GM20431 (cell line): Measurements from ENCODE around the gene MUC2.

Experiments used
- in situ Hi-C: fragments of 300-500 bp; cut with MseI, MboI; formaldehyde crosslinking; loops from one replicate; pipeline ENCODE4 v1.15.0; 2020; ENCODE audit warnings: low sequenced_read_pairs; ENCODE audit not compliant: unreplicated experiment

The MUC2 gene

DNA sequence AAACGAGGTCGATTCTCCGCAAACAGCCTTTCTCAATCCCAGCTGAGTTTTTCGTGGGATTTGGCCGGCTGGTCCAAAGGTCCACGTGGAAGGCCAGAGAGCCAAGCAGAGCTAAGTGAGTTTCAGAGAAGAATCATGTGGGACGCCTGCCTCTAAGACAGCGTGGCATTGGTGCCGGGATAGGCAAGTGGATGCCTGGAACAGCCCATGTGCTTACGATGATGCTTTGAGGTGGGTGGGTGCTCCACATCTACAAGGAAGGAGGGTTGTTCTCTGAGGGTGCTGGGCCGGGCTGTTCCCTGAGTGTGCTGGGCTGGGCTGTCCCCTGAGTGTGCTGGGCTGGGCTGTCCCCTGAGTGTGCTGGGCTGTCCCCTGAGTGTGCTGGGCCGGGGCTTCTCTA lies 41.4 kb downstream of the MUC2 start:
- in situ Hi-C loops = no loop called here

DNA sequence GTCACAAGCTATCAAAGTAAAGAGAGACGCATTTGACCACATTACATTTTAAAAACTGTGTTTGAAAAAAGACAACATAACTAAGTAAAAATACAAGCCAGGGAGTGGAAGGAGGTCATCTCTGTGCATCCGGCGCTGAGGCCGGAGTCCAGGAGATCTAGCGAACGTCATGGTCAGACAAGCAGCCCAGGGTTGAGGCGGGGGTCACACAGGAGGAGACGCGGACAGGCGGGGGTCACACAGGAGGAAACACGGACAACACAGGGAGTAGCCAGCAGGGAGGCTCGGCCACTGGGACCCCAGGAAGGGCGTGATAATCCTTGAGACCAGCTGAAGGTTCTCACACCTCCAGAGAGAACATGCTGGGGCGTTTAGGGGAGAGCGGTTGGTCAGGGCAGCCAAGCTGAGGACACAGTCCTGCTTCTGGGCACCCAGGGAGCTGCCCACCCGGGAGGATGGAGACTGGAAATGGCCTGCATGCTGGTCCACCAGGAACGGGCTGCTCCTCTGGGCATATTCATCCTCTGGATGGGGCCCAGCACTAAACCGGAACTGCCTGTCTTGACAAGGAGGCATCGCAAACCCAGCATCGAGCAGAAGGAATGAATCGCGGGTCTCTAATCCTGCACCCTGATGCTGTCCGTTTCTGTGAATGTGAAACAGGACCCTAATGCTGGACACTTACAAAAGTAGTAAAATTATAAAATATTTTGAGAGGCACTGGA lies 42.2 kb downstream of the MUC2 start:
- in situ Hi-C loops = no loop called here

DNA sequence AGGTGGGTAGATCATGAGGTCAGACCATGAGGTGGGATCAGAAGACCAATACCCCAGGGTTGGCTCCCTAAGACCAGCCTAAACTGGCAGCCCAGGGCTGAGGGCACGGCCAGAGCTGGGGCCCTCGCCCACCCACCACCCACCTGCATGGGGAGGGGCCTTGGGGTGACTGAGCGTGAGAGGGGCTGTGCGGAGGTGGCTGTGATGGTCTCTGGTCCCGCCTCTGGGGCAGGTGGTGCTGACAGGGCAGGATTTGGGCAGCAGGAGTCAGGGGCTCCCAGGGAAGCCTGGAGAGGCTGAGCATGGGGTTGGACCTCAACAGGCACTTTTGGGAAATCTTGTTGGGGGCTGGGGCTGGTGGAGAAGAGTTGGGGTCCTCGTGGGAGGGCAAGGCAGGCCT lies 43.3 kb downstream of the MUC2 start:
- in situ Hi-C loops = no loop called here

DNA sequence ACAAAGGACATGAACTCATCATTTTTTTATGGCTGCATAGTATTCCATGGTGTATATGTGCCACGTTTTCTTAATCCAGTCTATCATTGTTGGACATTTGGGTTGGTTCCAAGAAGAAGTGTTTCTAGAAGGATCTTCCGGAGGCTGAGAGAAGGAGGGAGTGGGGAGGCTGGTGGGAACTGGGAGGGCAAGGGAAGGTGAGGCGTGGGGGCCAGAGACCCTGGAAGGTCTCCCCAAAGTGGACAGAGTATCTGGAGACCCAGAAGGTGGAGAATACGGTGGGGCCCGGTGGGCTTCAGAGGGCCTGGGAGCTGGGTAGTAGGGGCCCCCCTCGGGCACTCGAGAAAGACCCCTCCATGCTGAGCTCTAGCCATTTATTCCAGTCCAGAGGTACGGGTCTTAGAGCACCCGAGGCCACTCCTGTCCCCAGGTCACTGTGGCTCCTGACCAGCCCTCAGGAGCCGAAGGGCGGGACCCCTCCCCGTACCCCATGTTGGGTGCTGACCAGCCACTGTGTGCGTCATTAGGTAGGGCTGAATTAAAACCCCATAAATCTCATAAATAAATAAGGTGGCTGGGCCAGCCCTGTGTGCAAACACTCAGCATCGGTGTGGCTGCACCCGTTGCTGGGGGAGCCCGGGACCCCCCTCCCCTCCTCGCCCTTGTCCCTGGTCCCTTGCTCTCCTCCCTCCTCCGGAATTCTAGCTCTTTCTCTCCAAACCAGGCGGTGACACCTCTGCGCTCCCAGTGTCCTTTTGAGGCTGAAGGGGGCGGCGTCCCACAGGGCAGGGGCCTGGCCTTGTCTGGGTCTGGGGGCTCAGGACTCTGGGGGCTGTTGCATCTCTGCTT lies 44.3 kb downstream of the MUC2 start:
- in situ Hi-C loops = no loop called here

DNA sequence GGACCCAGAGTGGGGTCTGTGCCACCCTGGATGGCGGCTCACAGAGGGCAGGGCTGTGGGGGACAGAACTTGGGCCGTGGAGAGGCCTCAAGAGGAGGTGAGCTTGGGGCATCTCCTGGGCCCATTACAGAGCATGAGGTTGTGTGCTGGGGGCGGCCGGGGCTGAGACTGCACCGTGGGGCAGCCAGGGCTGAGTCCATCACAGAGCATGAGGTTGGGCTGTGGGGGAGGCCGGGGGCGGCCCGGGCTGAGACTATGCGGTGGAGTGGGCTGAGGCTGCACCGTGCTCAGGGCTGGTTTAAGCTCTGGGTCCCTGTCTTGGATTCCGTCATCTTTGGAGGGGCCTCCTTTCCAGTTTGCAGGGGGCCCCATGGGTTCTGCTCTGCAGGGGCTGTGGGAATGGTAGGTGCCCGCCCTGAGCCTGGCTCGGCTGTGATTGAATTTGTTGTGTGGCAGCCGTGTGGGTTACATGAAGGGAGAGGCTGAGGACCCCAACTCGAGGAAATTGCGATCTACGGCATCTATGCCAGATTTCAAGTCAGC lies 45.0 kb downstream of the MUC2 start:
- in situ Hi-C loops = no loop called here

DNA sequence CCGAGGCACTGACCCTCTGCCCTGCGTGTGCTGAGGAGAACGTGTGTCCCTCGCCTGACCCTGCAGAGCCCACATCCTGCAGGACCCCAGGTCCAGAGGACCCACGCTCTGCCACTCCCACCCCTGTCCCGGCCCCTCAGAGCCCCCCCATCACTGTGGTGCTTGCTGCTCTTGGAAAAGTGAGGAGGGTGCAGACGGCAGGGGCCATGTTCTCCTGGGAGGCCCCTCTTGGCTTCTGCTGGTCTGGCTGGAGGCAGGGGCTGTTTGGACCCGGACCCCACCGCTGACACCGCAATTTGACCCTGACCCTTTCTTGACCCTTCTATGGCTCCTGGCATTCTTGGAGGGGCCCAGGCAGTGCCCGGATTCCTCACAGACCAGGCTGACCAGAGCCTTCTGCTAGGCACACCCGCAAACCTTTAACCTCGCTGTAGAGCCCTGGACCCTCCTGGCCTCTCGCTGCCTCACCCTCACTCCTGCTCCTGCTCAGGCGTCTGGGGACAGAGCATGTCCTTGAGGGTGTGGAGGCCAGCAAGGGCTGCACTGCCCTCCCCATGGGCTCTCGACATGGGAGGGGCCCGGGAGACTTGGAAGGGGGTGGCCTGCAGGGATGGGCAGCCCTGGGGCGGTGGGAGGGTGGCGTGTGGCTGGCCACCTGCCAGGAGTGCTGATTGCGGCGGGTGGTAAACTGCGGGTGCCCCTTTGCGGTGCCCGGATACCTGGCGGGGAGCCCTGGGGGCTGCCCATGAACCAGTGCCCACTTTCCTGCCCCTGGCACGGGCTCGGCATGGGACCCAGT lies 46.1 kb downstream of the MUC2 start:
- in situ Hi-C loops = no loop called here

DNA sequence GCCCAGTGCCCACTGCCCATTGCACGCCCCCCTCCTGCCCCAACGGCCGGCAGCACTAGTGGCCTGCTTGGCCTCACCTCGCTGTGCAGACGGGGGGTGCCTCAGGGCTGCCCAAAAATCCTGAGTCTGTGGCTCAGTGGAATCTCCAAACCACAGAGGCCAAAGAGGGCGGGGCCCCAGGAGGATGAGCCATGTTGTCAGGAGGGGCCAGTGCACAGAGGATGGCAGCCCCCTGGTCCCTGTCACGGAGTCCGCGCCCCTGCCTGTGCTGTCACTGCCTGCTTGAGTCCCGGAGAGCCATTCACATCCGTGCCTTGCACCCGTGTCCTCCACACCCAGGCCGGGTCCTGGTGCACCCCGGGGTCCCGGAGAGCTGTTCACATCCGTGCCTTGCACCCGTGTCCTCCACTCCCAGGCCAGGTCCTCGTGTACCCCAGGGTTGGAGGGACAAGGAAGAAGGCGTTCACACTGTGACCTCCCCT lies 46.7 kb downstream of the MUC2 start:
- in situ Hi-C loops = no loop called here

DNA sequence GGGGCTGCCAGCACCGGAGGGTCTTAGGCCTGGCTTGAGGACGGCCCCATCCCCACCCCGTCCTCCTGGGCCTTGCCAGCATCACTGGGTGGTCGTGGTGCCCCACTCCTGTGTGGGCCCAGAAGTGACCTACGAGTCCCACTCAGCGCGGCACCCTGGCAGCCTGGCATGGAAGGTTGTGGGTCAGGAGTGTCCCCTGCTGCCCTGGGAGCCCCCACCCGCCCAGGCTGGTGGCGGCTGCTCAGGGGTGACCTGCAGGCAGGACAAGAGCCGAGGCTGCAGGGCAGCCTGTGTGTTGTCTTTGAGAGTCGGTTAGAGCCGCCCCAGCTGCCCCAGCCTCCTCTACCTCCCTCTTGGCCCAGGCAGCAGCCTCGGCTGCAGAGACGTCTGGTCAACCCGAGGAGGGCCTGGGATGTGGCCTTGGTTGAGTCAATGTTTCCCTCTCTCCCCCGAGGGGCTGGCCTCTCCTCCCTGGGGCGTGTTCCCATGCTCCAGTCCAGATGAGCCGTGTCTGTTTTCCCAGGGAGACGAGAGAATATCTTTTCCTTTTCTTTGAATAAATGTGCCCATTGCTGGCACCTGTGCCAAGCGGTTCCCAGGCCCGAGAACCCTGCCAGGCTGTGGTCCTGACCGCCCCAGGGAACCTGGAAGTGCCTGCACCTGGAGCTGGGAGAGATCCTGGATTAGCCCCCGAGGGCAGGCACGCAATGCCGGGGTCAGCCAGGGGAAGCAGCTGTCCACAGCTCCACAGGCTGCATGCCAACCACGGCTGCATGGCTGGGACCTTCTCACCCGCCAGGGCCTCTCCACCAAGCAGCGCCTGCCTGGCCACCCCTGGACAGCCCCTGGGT lies 47.4 kb downstream of the MUC2 start:
- in situ Hi-C loops = no loop called here

DNA sequence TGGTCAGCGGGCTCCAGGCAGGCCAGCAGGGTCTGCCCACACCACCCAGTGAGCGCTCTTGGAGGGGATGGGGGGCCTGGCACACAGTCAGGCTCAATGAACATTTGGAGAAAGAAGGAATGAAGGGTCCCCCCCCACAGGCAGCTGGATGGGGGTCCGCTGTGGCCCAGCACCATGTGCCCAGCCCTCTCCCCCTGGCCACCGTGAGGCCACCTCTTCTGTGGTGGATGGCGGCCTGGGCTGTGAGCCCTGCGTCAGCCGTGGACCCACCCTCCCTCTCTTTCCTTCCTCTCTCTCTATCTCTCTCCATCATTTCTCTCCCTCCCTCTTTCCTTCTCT lies 48.0 kb downstream of the MUC2 start:
- in situ Hi-C loops = no loop called here

DNA sequence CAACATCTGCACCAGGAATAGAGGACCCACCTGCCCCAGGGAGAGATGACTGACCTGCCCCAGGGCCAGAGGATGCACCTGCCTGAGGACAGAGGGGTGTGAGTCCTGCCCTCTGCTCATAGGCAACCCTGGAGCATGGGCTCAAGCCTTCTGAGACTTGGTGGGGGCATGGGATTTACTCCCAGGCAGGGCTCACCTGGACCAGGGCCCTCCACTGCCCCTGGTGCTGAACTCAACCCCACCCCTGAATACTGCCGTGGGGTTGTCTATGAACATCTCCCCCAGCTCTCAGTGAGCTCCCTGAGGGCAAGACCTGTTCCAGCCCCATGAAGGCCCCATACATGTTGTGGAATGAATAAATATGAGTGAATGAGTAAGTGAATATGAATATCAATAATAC lies 49.3 kb downstream of the MUC2 start:
- in situ Hi-C loops = no loop called here
